IMR-90 (cell line): ENCODE measurements around the gene ASPHD2. TPM values are rescaled to one million over a fixed set of nuclear protein-coding genes. Genes with fewer than 3 reads are reported as not detected.

Source experiments
- ATAC-seq: fragments of 200-7000 bp; cut with Tn5 transposase; 2 replicates; pipeline ENCODE4 v1.9.1; 2020; ENCODE audit warnings: low read depth, mild to moderate bottlenecking, moderate library complexity
- BruUV-seq: library from RNA; stranded (reverse); fragments of 400-500 nt; replicated peaks from 2 replicates; lab custom pipeline; 2021; lab: Mats Ljungman, UMichigan
- CTCF ChIA-PET: fragments of 300-600 bp; formaldehyde crosslinking; extraction: SDS; loops from one replicate; lab custom pipeline; 2021; ENCODE audit warnings: antibody characterized with exemption; lab: Yijun Ruan, JAX
- POLR2A ChIA-PET: fragments of 300-600 bp; sonication (Branson Sonifier 250); formaldehyde crosslinking; loops from one replicate; lab custom pipeline; 2022; ENCODE audit warnings: antibody characterized with exemption; ENCODE audit not compliant: unreplicated experiment; lab: Charles Lee
- DNase-seq: peaks from one replicate; pipeline ENCODE4 v3.0.0; 2013
- H2AFZ ChIP-seq: replicated peaks from 2 replicates; pipeline ENCODE3; 2013; ENCODE audit warnings: low read length, mild to moderate bottlenecking; ENCODE audit not compliant: poor library complexity
- H2AK5ac ChIP-seq: 2 replicates; pipeline ENCODE4 v1.6.1; 2013; ENCODE audit warnings: low read depth, low read length, inconsistent platforms
- H2AK9ac ChIP-seq: replicated peaks from 2 replicates; pipeline ENCODE3; 2013; ENCODE audit warnings: mild to moderate bottlenecking, low read depth, low read length, moderate library complexity; ENCODE audit not compliant: poor library complexity
- H2BK120ac ChIP-seq: 2 replicates; pipeline ENCODE4 v1.6.1; 2013; ENCODE audit warnings: low read depth, low read length, inconsistent platforms
- H2BK15ac ChIP-seq: 3 replicates; pipeline ENCODE4 v1.6.1; 2013; ENCODE audit warnings: low read depth, low read length, inconsistent platforms
- H2BK20ac ChIP-seq: 2 replicates; pipeline ENCODE4 v1.6.1; 2013; ENCODE audit warnings: low read depth, mild to moderate bottlenecking, inconsistent platforms, low read length, moderate library complexity
- H2BK5ac ChIP-seq: 2 replicates; pipeline ENCODE4 v1.6.1; 2013; ENCODE audit warnings: mild to moderate bottlenecking, low read depth, low read length, inconsistent platforms; ENCODE audit not compliant: poor library complexity, severe bottlenecking
- H3K14ac ChIP-seq: replicated peaks from 2 replicates; pipeline ENCODE4 v1.6.1; 2013; ENCODE audit warnings: low read depth, low read length, inconsistent platforms
- H3K18ac ChIP-seq: 2 replicates; pipeline ENCODE4 v1.6.1; 2013; ENCODE audit warnings: low read depth, low read length, control low read depth
- H3K23ac ChIP-seq: 2 replicates; pipeline ENCODE4 v1.6.1; 2013; ENCODE audit warnings: low read depth, low read length, inconsistent platforms
- H3K27ac ChIP-seq: 2 replicates; pipeline ENCODE4 v1.5.1; 2013; ENCODE audit warnings: mild to moderate bottlenecking, control low read depth, low read length; ENCODE audit not compliant: insufficient read depth
- H3K27me3 ChIP-seq: 2 replicates; pipeline ENCODE4 v1.6.1; 2013; ENCODE audit warnings: low read length; ENCODE audit not compliant: control insufficient read depth, insufficient read depth
- H3K36me3 ChIP-seq: 2 replicates; pipeline ENCODE4 v1.6.1; 2013; ENCODE audit warnings: low read length, mixed read lengths; ENCODE audit not compliant: control insufficient read depth, insufficient read depth
- H3K4ac ChIP-seq: 2 replicates; pipeline ENCODE4 v1.6.1; 2013; ENCODE audit warnings: low read depth, low read length, inconsistent platforms
- H3K4me1 ChIP-seq: 2 replicates; pipeline ENCODE4 v1.6.1; 2013; ENCODE audit warnings: low read length, mixed read lengths; ENCODE audit not compliant: control insufficient read depth, insufficient read depth
- H3K4me2 ChIP-seq: 2 replicates; pipeline ENCODE4 v1.6.1; 2013; ENCODE audit warnings: low read depth, mild to moderate bottlenecking, control low read depth, low read length, moderate library complexity
- H3K4me3 ChIP-seq: 2 replicates; pipeline ENCODE4 v1.5.1; 2013; ENCODE audit warnings: low read depth, mild to moderate bottlenecking, control low read depth, low read length, moderate library complexity; ENCODE audit not compliant: insufficient read depth
- H3K56ac ChIP-seq: 2 replicates; pipeline ENCODE4 v1.6.1; 2013; ENCODE audit warnings: low read length, inconsistent platforms; ENCODE audit not compliant: insufficient read depth; ENCODE audit errors: extremely low read depth
- H3K79me1 ChIP-seq, 2 experiments: 2 replicates each; pipeline ENCODE4 v1.6.1; 2013; ENCODE audit warnings: low read length in 2 of 2, inconsistent platforms in 1 of 2, low read depth in 1 of 2
- H3K9ac ChIP-seq: 2 replicates; pipeline ENCODE4 v1.6.1; 2013; ENCODE audit warnings: low read depth, low read length, control low read depth
- H3K9me1 ChIP-seq: 2 replicates; pipeline ENCODE4 v1.6.1; 2013; ENCODE audit warnings: low read length, inconsistent platforms; ENCODE audit not compliant: insufficient read depth
- H3K9me3 ChIP-seq: 2 replicates; pipeline ENCODE4 v1.6.1; 2013; ENCODE audit warnings: low read length; ENCODE audit not compliant: control insufficient read depth, insufficient read depth
- H4K20me1 ChIP-seq: 2 replicates; pipeline ENCODE4 v1.6.1; 2013; ENCODE audit warnings: low read length, inconsistent platforms; ENCODE audit not compliant: insufficient read depth
- H4K5ac ChIP-seq: 2 replicates; pipeline ENCODE4 v1.6.1; 2013; ENCODE audit warnings: mild to moderate bottlenecking, low read depth, low read length, control low read depth
- H4K8ac ChIP-seq, 2 experiments: 2 replicates each; pipeline ENCODE4 v1.6.1; 2013; ENCODE audit warnings: low read depth in 2 of 2, low read length in 2 of 2, control low read depth in 1 of 2, inconsistent platforms in 1 of 2
- H4K91ac ChIP-seq: 2 replicates; pipeline ENCODE4 v1.6.1; 2013; ENCODE audit warnings: low read depth, low read length, inconsistent platforms; ENCODE audit not compliant: insufficient read depth
- BHLHE40 ChIP-seq: fragments of 150-350 bp; IDR thresholded peaks from 2 replicates; pipeline ENCODE4 v1.6.1; 2016; ENCODE audit warnings: mild to moderate bottlenecking, low read depth, low read length
- POLR2A ChIP-seq: IDR thresholded peaks from 2 replicates; pipeline ENCODE4 v1.6.1; 2012; ENCODE audit warnings: mild to moderate bottlenecking, low read depth, low read length
- RAD21 ChIP-seq: IDR thresholded peaks from 2 replicates; pipeline ENCODE4 v1.6.1; 2012; ENCODE audit warnings: low read length, improper control_type of control experiment
- WGBS, 2 experiments: methylation state at CpG; one replicate each; pipeline versions ENCODE4 v1.1.5 to v1.1.7; 2013; ENCODE audit warnings: missing lambda C conversion rate in 2 of 2; ENCODE audit not compliant: insufficient read length in 1 of 2; ENCODE audit errors: extremely low coverage in 2 of 2; 5-methylcytosine and 5-hydroxymethylcytosine counted together
- dilution Hi-C: fragments of 300-500 bp; cut with HindIII; formaldehyde crosslinking; loops from one replicate; pipeline ENCODE4 v1.14.3; 2018; ENCODE audit warnings: low sequenced_read_pairs; ENCODE audit not compliant: unreplicated experiment
- in situ Hi-C: fragments of 300-500 bp; cut with MboI; formaldehyde crosslinking; loops from 3 replicates; pipeline ENCODE4 v1.14.3; 2019; ENCODE audit warnings: low sequenced_read_pairs, inconsistent platforms, mixed read lengths
- intact Hi-C: fragments of 100-400 bp; cut with micrococcal nuclease; formaldehyde crosslinking; loops from 2 replicates; pipeline ENCODE4 v1.10.0; 2022
- polyA plus RNA-seq, 3 experiments: library from polyadenylated mRNA; depleted of rRNA; stranded (reverse); fragments of >200 nt; gene quantifications; 2 replicates each; pipeline ENCODE4 v1.2.3, GENCODE V29; 2012; ENCODE audit warnings: low replicate concordance in 1 of 3
- total RNA-seq: library from RNA; depleted of rRNA; stranded (reverse); fragments of >200 nt; gene quantifications from 2 replicates; pipeline ENCODE4 v1.2.3, GENCODE V29; 2012
- TF ChIP-seq, protein P1 (sequence below): fragments of 150-350 bp; IDR thresholded peaks from 2 replicates; pipeline ENCODE4 v1.6.1; 2017; ENCODE audit warnings: mild to moderate bottlenecking, antibody characterized with exemption, low read length, low read depth
- TF ChIP-seq, protein P2 (sequence below): fragments of 150-350 bp; IDR thresholded peaks from 2 replicates; pipeline ENCODE4 v1.6.1; 2016; ENCODE audit warnings: low read depth, mild to moderate bottlenecking, low read length, moderate library complexity, borderline replicate concordance

ASPHD2 gene
- total and polyA plus RNA-seq, 2 of the 4 experiments (the other 2 are of a cell fraction): 1.3 to 1.4 TPM

DNA sequence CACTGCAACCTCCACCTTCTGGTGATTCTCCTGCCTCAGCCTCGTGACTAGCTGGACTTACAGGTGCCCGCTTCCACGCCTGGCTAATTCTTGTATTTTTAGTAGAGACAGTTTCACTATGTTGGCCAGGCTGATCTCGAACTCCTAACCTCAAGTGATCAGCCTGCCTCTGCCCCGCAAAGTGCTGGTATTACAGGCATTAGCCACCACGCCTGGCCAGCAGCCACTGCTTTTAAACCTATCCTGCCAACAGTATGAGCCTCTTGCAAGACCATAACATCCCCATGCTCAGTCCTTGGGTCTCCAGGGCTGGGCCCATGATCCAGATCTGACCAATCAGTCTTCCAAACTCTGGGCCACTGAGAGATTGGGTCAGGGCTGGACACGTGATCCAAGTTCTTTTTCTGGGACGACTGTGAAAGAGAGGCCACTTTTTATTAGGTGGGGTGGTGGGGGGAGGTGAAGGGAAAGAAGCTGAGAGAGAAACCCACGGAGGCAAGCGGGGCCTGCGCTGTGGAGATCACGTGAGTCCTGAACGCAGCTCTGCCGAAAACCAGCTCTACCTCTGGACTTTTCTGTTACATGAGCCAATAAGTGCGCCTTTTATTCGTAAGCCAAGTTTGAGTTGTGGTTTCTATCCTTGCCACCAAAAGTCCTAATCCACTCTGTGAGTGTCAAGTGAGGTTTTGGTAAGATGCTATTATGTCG, 17.9 kb downstream of the ASPHD2 start:
- Histone ChIP-seq H3K4me2 (no peak overlapping the region), H2BK120ac (no peak overlapping the region), H4K8ac (no peak overlapping the region), H3K4me3 (no peak overlapping the region), H3K27ac (no peak overlapping the region), H2AFZ (no peak overlapping the region), H2AK9ac (no peak overlapping the region), H3K9me3 (no peaks in the 10 kb centered on the region), H2BK5ac (no peak overlapping the region), H3K18ac (no peak overlapping the region), H2AK5ac (no peak overlapping the region), H2BK20ac (no peak overlapping the region), H3K9me1 (no peaks in the 10 kb centered on the region), H4K5ac (no peak overlapping the region), H3K4ac (no peak overlapping the region), H3K9ac (no peak overlapping the region), H3K27me3 (no peaks in the 10 kb centered on the region), H3K4me1 (no peaks in the 10 kb centered on the region; the same call in 1 of the 2 replicates), H2BK15ac (no peak overlapping the region), H4K91ac (no peak overlapping the region), H4K20me1 (no peaks in the 10 kb centered on the region), H3K36me3 (peaks cover 7% of the 10 kb centered on the region), H3K23ac (no peak overlapping the region), H3K14ac (no peak overlapping the region), H3K79me1 (no peaks in the 10 kb centered on the region), H3K56ac (no peak overlapping the region)
- dilution Hi-C loops (no loop called here), in situ Hi-C loops (no loop called here), intact Hi-C loops (no loop called here)
- ATAC-seq (no peak), DNase-seq (no peak)
- ChIA-PET CTCF (no interaction called here), POLR2A (no interaction called here)
- BruUV-seq: no TSS peak
- TF ChIP-seq RAD21: no peak
- no peak for TF ChIP-seq POLR2A
- TF ChIP-seq, protein P1, sequence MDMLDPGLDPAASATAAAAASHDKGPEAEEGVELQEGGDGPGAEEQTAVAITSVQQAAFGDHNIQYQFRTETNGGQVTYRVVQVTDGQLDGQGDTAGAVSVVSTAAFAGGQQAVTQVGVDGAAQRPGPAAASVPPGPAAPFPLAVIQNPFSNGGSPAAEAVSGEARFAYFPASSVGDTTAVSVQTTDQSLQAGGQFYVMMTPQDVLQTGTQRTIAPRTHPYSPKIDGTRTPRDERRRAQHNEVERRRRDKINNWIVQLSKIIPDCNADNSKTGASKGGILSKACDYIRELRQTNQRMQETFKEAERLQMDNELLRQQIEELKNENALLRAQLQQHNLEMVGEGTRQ: no peak
- TF ChIP-seq, protein P2, sequence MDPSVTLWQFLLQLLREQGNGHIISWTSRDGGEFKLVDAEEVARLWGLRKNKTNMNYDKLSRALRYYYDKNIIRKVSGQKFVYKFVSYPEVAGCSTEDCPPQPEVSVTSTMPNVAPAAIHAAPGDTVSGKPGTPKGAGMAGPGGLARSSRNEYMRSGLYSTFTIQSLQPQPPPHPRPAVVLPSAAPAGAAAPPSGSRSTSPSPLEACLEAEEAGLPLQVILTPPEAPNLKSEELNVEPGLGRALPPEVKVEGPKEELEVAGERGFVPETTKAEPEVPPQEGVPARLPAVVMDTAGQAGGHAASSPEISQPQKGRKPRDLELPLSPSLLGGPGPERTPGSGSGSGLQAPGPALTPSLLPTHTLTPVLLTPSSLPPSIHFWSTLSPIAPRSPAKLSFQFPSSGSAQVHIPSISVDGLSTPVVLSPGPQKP: no peak
- no peak for TF ChIP-seq BHLHE40
- 76% methylated on average over 10 of the region's 17 CpGs; no CpG with 5 or more reads in 1 of the 2 experiments for WGBS, 2 experiments
